Activated B cell treated with CpG ODN at 0.5 μM for 24 hours (primary cell): ENCODE measurements around the gene ACTRT2. TPM values are rescaled to one million over a fixed set of nuclear protein-coding genes. Genes with fewer than 3 reads are reported as not detected.

ENCODE experiments used
- ATAC-seq: fragments of 200-7000 bp; cut with Tn5 transposase; one replicate; pipeline ENCODE4 v1.10.0; 2021; ENCODE audit warnings: low read depth, mild to moderate bottlenecking, moderate library complexity
- CTCF ChIA-PET: fragments of 350-600 bp; sonication (Branson Sonifier 250); formaldehyde crosslinking; loops from one replicate; lab custom pipeline; 2021; ENCODE audit warnings: antibody characterized with exemption; lab: Charles Lee
- POLR2A ChIA-PET: fragments of 350-600 bp; sonication (Branson Sonifier 250); formaldehyde crosslinking; loops from one replicate; lab custom pipeline; 2021; ENCODE audit warnings: antibody characterized with exemption; lab: Charles Lee
- DNase-seq: peaks from one replicate; pipeline ENCODE4 v3.0.0; 2022
- H3K27ac Mint-ChIP-seq: one replicate; pipeline ENCODE4 v1.8.0; 2020; ENCODE audit warnings: mixed read lengths
- H3K27me3 Mint-ChIP-seq: one replicate; pipeline ENCODE4 v1.8.0; 2021; ENCODE audit warnings: mixed read lengths
- H3K36me3 Mint-ChIP-seq: one replicate; pipeline ENCODE4 v1.8.0; 2021; ENCODE audit warnings: low read depth, mixed read lengths
- H3K4me1 Mint-ChIP-seq: one replicate; pipeline ENCODE4 v1.8.0; 2021; ENCODE audit warnings: mixed read lengths
- H3K4me3 Mint-ChIP-seq: one replicate; pipeline ENCODE4 v1.8.0; 2020; ENCODE audit warnings: mild to moderate bottlenecking, mixed read lengths
- H3K9me3 Mint-ChIP-seq: one replicate; pipeline ENCODE4 v1.8.0; 2020; ENCODE audit warnings: mixed read lengths
- CTCF ChIP-seq: fragments of 200-600 bp; IDR thresholded peaks from one replicate; pipeline ENCODE4 v1.8.0; 2022; ENCODE audit warnings: antibody characterized with exemption, mild to moderate bottlenecking
- intact Hi-C: fragments of 100-400 bp; cut with micrococcal nuclease; formaldehyde crosslinking; loops from one replicate; pipeline ENCODE4 v1.15.1; 2024
- total RNA-seq: library from RNA; stranded (reverse); gene quantifications from 2 replicates; pipeline ENCODE4 v1.2.3, GENCODE V29; 2022

The ACTRT2 gene
- total RNA-seq, 1 donor from 2014 or later = not detected

GRCh38 chr1:2986549-2987305 is 34.5 kb upstream of the ACTRT2 start:
- POLR2A ChIA-PET = no interaction called here
- CTCF ChIA-PET = no interaction called here
- no peaks in the 10 kb centered on the region for H3K36me3 Mint-ChIP-seq
- TF ChIP-seq CTCF = no peak
- H3K9me3 Mint-ChIP-seq = no peaks in the 10 kb centered on the region
- no peak overlapping the region for H3K4me3 Mint-ChIP-seq
- ATAC-seq (no peak), DNase-seq (peak; percentile 7)
- H3K27me3 Mint-ChIP-seq = no peaks in the 10 kb centered on the region
- H3K4me1 Mint-ChIP-seq = no peaks in the 10 kb centered on the region
- H3K27ac Mint-ChIP-seq = no peak overlapping the region
- intact Hi-C loops = no loop called here

- Mint-ChIP-seq H3K27ac (no peak overlapping the region), H3K4me3 (no peak overlapping the region), H3K4me1 (no peaks in the 10 kb centered on the region), H3K9me3 (peaks cover 2% of the 10 kb centered on the region), H3K36me3 (no peaks in the 10 kb centered on the region), H3K27me3 (no peaks in the 10 kb centered on the region)
- ATAC-seq (no peak), DNase-seq (no peak)
- ChIA-PET CTCF (no interaction called here), POLR2A (no interaction called here)
- intact Hi-C loops = no loop called here
- no peak for TF ChIP-seq CTCF
These were observed 33.5 kb upstream of the ACTRT2 start for GRCh38 chr1:2987773-2988172.

GRCh38 chr1:2988256-2988655 is 33.0 kb upstream of the ACTRT2 start:
- ChIA-PET POLR2A (no interaction called here), CTCF (no interaction called here)
- no peaks in the 10 kb centered on the region for H3K4me1 Mint-ChIP-seq
- DNase-seq = peak; percentile 2
- H3K27me3 Mint-ChIP-seq = no peaks in the 10 kb centered on the region
- no peak for TF ChIP-seq CTCF
- intact Hi-C loops = no loop called here
- H3K36me3 Mint-ChIP-seq = no peaks in the 10 kb centered on the region
- peaks cover 6% of the 10 kb centered on the region for H3K9me3 Mint-ChIP-seq
- no peak overlapping the region for H3K27ac Mint-ChIP-seq
- no peak for ATAC-seq
- no peak overlapping the region for H3K4me3 Mint-ChIP-seq

- H3K4me3 Mint-ChIP-seq = no peak overlapping the region
- no peak for TF ChIP-seq CTCF
- no peaks in the 10 kb centered on the region for H3K36me3 Mint-ChIP-seq
- no peaks in the 10 kb centered on the region for H3K27me3 Mint-ChIP-seq
- no peaks in the 10 kb centered on the region for H3K4me1 Mint-ChIP-seq
- ChIA-PET CTCF (no interaction called here), POLR2A (no interaction called here)
- H3K9me3 Mint-ChIP-seq = peaks cover 11% of the 10 kb centered on the region
- no peak for DNase-seq
- no peak for ATAC-seq
- intact Hi-C loops = no loop called here
- H3K27ac Mint-ChIP-seq = no peak overlapping the region
These were observed 32.1 kb upstream of the ACTRT2 start for GRCh38 chr1:2989185-2989584.

GRCh38 chr1:2989976-2990375 is 31.3 kb upstream of the ACTRT2 start:
- intact Hi-C loops = no loop called here
- Mint-ChIP-seq H3K4me3 (no peak overlapping the region), H3K9me3 (peaks cover 14% of the 10 kb centered on the region), H3K4me1 (no peaks in the 10 kb centered on the region), H3K36me3 (no peaks in the 10 kb centered on the region), H3K27me3 (no peaks in the 10 kb centered on the region), H3K27ac (no peak overlapping the region)
- DNase-seq (peak; percentile 1), ATAC-seq (no peak)
- ChIA-PET CTCF (no interaction called here), POLR2A (no interaction called here)
- no peak for TF ChIP-seq CTCF
